ENCODE data around the gene AKAP10.

DNA sequence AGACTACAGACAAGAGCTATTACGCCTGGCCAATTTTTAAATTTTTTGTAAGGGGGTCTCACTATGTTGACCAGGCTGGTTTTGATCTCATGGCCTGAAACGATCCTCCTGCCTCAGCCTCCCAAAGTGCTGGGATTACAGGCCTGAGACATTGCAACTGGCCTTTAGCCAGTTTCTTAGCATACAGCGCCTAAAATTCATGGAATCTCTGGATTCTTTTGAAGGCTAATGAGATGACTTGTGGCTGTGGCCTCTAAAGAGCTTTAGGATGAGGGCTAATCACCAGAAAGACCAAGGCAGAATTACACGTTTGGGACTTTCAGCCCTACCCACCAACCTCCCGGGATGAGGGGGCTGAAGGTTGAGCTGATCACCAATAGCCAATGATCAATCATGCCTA is 34.6 kb downstream of the AKAP10 start:
- no peak for TF ChIP-seq EZH2 (IDR thresholded peaks at IDR 0.05; ENCODE audit: borderline replicate concordance, insufficient read depth, low read depth, low read length, poor library complexity, severe bottlenecking)
- TF ChIP-seq, protein P1, sequence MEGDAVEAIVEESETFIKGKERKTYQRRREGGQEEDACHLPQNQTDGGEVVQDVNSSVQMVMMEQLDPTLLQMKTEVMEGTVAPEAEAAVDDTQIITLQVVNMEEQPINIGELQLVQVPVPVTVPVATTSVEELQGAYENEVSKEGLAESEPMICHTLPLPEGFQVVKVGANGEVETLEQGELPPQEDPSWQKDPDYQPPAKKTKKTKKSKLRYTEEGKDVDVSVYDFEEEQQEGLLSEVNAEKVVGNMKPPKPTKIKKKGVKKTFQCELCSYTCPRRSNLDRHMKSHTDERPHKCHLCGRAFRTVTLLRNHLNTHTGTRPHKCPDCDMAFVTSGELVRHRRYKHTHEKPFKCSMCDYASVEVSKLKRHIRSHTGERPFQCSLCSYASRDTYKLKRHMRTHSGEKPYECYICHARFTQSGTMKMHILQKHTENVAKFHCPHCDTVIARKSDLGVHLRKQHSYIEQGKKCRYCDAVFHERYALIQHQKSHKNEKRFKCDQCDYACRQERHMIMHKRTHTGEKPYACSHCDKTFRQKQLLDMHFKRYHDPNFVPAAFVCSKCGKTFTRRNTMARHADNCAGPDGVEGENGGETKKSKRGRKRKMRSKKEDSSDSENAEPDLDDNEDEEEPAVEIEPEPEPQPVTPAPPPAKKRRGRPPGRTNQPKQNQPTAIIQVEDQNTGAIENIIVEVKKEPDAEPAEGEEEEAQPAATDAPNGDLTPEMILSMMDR (IDR thresholded peaks at IDR 0.05), result no peak

Data from B cell (primary cell).